ENCODE results near the gene OPN1LW. TPM values are rescaled to one million over a fixed set of nuclear protein-coding genes. Genes with fewer than 3 reads are reported as not detected.
"Not testable (repeated sequence)": the region's sequence is repeated elsewhere in the genome, so short reads cannot be mapped to it uniquely, and the experiment has no call there.

Gene OPN1LW
- total and polyA plus RNA-seq, 4 donors, result not detected

DNA sequence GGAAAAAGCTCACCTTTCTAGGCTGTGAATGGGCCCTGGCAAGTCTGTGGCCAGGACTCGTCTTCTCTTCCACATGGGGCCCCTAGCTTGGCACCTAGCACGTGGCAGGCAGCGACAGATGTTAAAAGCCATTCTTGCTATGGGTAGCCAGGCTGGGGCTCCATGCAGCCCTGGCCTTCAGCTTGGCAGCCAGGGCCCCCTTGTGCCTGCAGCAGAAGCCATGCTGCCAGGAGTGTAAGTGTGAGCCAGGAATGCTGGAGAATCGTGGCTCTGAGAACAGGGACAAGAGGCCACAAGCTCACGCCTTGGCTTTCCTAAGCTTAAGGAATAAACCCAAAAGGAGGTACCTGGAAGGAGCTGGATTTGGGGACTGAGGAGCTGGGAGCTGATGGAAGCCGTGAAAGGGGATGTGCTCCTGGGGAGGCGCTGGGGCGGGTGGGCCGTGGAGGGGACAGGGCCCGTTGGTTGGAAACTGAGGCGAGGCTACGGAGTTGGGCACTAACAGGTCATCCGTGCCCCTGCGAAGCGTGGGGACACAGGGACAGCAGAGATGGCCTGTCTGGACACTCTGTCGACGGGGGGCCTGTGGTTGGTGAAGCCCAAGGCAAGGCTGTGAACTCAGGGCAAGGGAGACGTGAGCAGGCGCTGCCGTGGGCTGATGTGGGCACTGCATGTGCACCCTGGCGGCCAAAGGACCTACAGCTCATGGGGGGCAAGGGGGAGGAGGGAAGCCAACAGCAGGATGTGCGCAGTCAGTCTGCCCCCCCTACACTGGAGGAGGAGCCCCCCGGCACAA lies 895 bp upstream of the OPN1LW start:
- TF ChIP-seq, protein P1, sequence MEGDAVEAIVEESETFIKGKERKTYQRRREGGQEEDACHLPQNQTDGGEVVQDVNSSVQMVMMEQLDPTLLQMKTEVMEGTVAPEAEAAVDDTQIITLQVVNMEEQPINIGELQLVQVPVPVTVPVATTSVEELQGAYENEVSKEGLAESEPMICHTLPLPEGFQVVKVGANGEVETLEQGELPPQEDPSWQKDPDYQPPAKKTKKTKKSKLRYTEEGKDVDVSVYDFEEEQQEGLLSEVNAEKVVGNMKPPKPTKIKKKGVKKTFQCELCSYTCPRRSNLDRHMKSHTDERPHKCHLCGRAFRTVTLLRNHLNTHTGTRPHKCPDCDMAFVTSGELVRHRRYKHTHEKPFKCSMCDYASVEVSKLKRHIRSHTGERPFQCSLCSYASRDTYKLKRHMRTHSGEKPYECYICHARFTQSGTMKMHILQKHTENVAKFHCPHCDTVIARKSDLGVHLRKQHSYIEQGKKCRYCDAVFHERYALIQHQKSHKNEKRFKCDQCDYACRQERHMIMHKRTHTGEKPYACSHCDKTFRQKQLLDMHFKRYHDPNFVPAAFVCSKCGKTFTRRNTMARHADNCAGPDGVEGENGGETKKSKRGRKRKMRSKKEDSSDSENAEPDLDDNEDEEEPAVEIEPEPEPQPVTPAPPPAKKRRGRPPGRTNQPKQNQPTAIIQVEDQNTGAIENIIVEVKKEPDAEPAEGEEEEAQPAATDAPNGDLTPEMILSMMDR (IDR thresholded peaks at IDR 0.05; ENCODE audit: control extremely low read depth, extremely low read depth), result no peak
- peaks cover 0 to 5% (median 0%) of the 10 kb centered on the region in 3 donors for H3K27me3 ChIP-seq (ENCODE audit: control insufficient read depth in 3 of 3, insufficient read depth in 3 of 3, low read length in 2 of 3)
- no peak for DNase-seq
- WGBS, 2 donors, result 90 to 91% methylated on average over 17 to 23 of the region's 23 CpGs
- no peak overlapping the region for H3K27ac ChIP-seq (ENCODE audit: low read depth in 1 of 2, low read length in 1 of 2)
- no peak overlapping the region for H3K9ac ChIP-seq (ENCODE audit: insufficient read depth in 1 of 2, low read length in 2 of 2)
- no peaks in the 10 kb centered on the region for H3K36me3 ChIP-seq (ENCODE audit: control insufficient read depth in 4 of 4, insufficient read depth in 4 of 4, low read length in 4 of 4)
- no peak for ATAC-seq (ENCODE audit: insufficient read depth, low FRiP score)
- no peak overlapping the region for H3K4me3 ChIP-seq
- peaks cover 0 to 5% (median 0%) of the 10 kb centered on the region in 4 donors for H3K9me3 ChIP-seq (ENCODE audit: control insufficient read depth in 4 of 4, insufficient read depth in 3 of 4, low read length in 3 of 4)
- H3K4me1 ChIP-seq (ENCODE audit: control insufficient read depth in 5 of 5, insufficient read depth in 5 of 5, low read length in 5 of 5), result no peaks in the 10 kb centered on the region

DNA sequence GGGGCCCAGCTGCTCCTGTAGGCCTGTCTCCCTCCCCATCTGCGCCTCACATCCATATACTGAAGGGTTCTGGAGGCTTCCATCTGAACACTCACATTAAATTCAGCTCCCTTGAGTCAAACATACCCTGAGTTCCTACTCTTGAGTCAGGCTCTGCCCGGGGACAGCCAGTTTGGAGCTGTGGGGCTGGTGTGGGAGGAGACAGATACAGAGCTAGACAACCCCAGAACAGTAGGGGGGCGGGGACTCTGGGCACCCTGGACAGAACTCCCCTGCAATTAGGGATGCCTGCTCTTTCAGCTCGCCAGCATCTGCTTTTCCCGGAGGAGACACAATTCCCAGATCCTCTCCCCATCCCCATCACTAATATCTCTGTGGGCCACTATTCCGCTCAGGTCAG lies 7.0 kb downstream of the OPN1LW start:
- H3K36me3 ChIP-seq (ENCODE audit: control insufficient read depth in 4 of 4, insufficient read depth in 4 of 4, low read length in 4 of 4); ATAC-seq (ENCODE audit: insufficient read depth, low FRiP score); H3K4me3 ChIP-seq; H3K4me1 ChIP-seq (ENCODE audit: control insufficient read depth in 5 of 5, insufficient read depth in 5 of 5, low read length in 5 of 5); DNase-seq; H3K27ac ChIP-seq (ENCODE audit: low read depth in 1 of 2, low read length in 1 of 2); H3K9ac ChIP-seq (ENCODE audit: insufficient read depth in 1 of 2, low read length in 2 of 2); H3K9me3 ChIP-seq (ENCODE audit: control insufficient read depth in 4 of 4, insufficient read depth in 3 of 4, low read length in 3 of 4); H3K27me3 ChIP-seq (ENCODE audit: control insufficient read depth in 3 of 3, insufficient read depth in 3 of 3, low read length in 2 of 3): not testable (repeated sequence)
- 89% methylated on average over 1 of the region's 6 CpGs; no CpG with 5 or more reads in 1 of the 2 donors for WGBS, 2 donors

GRCh38 chrX:154156221-154156620 lies 12.2 kb downstream of the OPN1LW start:
- not testable (repeated sequence) for H3K4me3 ChIP-seq; ATAC-seq (ENCODE audit: insufficient read depth, low FRiP score); H3K4me1 ChIP-seq (ENCODE audit: control insufficient read depth in 5 of 5, insufficient read depth in 5 of 5, low read length in 5 of 5); H3K9ac ChIP-seq (ENCODE audit: insufficient read depth in 1 of 2, low read length in 2 of 2); H3K36me3 ChIP-seq (ENCODE audit: control insufficient read depth in 4 of 4, insufficient read depth in 4 of 4, low read length in 4 of 4); H3K27ac ChIP-seq (ENCODE audit: low read depth in 1 of 2, low read length in 1 of 2); DNase-seq; H3K9me3 ChIP-seq (ENCODE audit: control insufficient read depth in 4 of 4, insufficient read depth in 3 of 4, low read length in 3 of 4); H3K27me3 ChIP-seq (ENCODE audit: control insufficient read depth in 3 of 3, insufficient read depth in 3 of 3, low read length in 2 of 3)
- WGBS, 2 donors, result 93 to 97% methylated on average over 5 to 9 of the region's 11 CpGs

DNA sequence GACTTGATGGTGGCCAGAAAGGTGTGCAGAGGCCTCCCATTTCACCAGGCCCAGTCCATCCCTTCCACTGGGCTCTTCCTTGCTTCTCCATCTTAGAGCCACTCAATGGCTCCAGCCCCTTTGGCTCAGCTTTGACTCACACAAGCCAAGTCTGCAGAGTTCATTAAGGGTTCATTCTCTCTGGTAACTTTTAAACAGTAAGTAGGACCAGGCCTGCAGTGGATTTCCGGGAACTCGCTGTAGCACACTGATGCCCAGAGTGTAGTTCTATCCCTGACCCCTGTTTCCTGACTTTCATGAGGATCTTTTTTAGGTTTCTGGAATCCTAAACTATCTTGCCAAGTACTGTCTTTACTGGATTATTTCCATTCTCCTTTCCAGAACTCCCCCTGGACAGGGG lies 13.2 kb downstream of the OPN1LW start:
- ATAC-seq (ENCODE audit: insufficient read depth, low FRiP score); H3K4me3 ChIP-seq; H3K27ac ChIP-seq (ENCODE audit: low read depth in 1 of 2, low read length in 1 of 2); H3K4me1 ChIP-seq (ENCODE audit: control insufficient read depth in 5 of 5, insufficient read depth in 5 of 5, low read length in 5 of 5); H3K9me3 ChIP-seq (ENCODE audit: control insufficient read depth in 4 of 4, insufficient read depth in 3 of 4, low read length in 3 of 4); H3K9ac ChIP-seq (ENCODE audit: insufficient read depth in 1 of 2, low read length in 2 of 2); H3K27me3 ChIP-seq (ENCODE audit: control insufficient read depth in 3 of 3, insufficient read depth in 3 of 3, low read length in 2 of 3); H3K36me3 ChIP-seq (ENCODE audit: control insufficient read depth in 4 of 4, insufficient read depth in 4 of 4, low read length in 4 of 4); DNase-seq: not testable (repeated sequence)
- WGBS, 2 donors, result no CpG with 5 or more reads among the region's 2 CpGs

DNA sequence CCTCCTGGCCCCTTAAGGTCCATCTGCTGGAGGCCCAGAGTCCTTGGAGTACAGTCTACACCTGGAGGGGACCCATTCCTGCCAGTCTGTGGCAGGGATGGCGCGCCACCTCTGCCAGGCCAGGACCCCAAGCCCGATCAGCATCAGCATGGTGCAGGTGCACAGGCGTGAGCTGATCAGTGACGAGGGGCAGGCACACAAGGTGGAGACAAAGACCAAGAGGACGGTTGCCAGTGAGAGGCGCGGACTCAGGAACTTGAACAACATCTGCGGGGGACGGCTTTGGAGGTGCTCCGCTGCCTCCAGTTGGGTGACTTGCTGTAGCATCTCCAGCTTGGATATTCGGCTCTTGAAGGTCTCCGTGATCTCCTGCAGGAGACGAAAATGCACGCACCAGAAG lies 15.3 kb downstream of the OPN1LW start:
- H3K36me3 ChIP-seq (ENCODE audit: control insufficient read depth in 4 of 4, insufficient read depth in 4 of 4, low read length in 4 of 4); H3K9ac ChIP-seq (ENCODE audit: insufficient read depth in 1 of 2, low read length in 2 of 2); H3K4me3 ChIP-seq; DNase-seq; H3K27me3 ChIP-seq (ENCODE audit: control insufficient read depth in 3 of 3, insufficient read depth in 3 of 3, low read length in 2 of 3); H3K4me1 ChIP-seq (ENCODE audit: control insufficient read depth in 5 of 5, insufficient read depth in 5 of 5, low read length in 5 of 5); ATAC-seq (ENCODE audit: insufficient read depth, low FRiP score); H3K27ac ChIP-seq (ENCODE audit: low read depth in 1 of 2, low read length in 1 of 2); H3K9me3 ChIP-seq (ENCODE audit: control insufficient read depth in 4 of 4, insufficient read depth in 3 of 4, low read length in 3 of 4): not testable (repeated sequence)
- no CpG with 5 or more reads among the region's 15 CpGs for WGBS, 2 donors

DNA sequence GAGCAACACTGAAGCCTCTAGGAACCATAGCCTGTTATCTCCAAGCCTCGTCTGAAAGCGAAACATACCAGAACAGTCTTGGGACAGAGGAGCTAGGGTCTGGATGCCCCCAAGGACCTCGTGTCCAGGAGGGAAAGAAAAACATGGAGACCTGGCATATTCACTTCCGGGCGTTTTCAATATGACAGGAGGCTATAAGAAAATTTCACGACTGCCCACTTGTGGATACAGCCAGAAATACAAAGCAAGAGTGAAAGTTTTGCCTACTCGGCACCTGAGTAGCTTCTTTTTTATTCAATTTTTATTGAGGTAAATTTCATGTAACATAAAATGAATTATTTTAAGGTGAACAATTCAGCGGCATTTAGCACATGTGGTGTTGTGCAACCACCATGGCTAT lies 20.9 kb downstream of the OPN1LW start:
- not testable (repeated sequence) for ATAC-seq (ENCODE audit: insufficient read depth, low FRiP score); H3K27me3 ChIP-seq (ENCODE audit: control insufficient read depth in 3 of 3, insufficient read depth in 3 of 3, low read length in 2 of 3); H3K9ac ChIP-seq (ENCODE audit: insufficient read depth in 1 of 2, low read length in 2 of 2); H3K27ac ChIP-seq (ENCODE audit: low read depth in 1 of 2, low read length in 1 of 2); H3K9me3 ChIP-seq (ENCODE audit: control insufficient read depth in 4 of 4, insufficient read depth in 3 of 4, low read length in 3 of 4); DNase-seq; H3K36me3 ChIP-seq (ENCODE audit: control insufficient read depth in 4 of 4, insufficient read depth in 4 of 4, low read length in 4 of 4); H3K4me3 ChIP-seq; H3K4me1 ChIP-seq (ENCODE audit: control insufficient read depth in 5 of 5, insufficient read depth in 5 of 5, low read length in 5 of 5)
- no CpG with 5 or more reads among the region's 8 CpGs for WGBS, 2 donors

DNA sequence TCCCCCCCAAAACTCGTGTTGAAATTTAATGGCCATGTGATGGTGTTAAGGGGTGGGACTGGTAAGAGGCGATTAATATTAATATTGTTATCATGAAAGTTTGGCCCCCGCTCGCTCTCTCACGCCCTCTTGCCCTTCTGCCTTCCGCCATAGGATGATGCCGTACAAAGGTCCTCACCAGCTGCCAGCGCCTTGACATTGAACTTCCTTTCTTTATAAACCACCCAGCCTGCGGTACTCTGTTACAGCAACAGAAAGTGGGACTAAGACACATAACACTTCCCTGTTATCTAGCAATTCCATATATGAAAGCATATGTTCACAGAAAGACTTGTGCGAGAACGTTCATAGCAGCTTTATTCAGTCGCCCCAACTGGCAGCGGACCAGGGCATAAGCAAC lies 24.3 kb downstream of the OPN1LW start:
- no CpG with 5 or more reads among the region's 13 CpGs for WGBS, 2 donors
- H3K27me3 ChIP-seq (ENCODE audit: control insufficient read depth in 3 of 3, insufficient read depth in 3 of 3, low read length in 2 of 3); H3K4me1 ChIP-seq (ENCODE audit: control insufficient read depth in 5 of 5, insufficient read depth in 5 of 5, low read length in 5 of 5); ATAC-seq (ENCODE audit: insufficient read depth, low FRiP score); H3K9me3 ChIP-seq (ENCODE audit: control insufficient read depth in 4 of 4, insufficient read depth in 3 of 4, low read length in 3 of 4); H3K4me3 ChIP-seq; DNase-seq; H3K36me3 ChIP-seq (ENCODE audit: control insufficient read depth in 4 of 4, insufficient read depth in 4 of 4, low read length in 4 of 4); H3K27ac ChIP-seq (ENCODE audit: low read depth in 1 of 2, low read length in 1 of 2); H3K9ac ChIP-seq (ENCODE audit: insufficient read depth in 1 of 2, low read length in 2 of 2): not testable (repeated sequence)

Measured in lung (tissue), 12 donors.